Hepatic stellate cell (primary cell): ENCODE data around the gene ATP2A2.
A peak's percentile ranks its signal among the peaks of the same experiment; 100 is the strongest.
"Not testable (repeated sequence)": the region's sequence is repeated elsewhere in the genome, so short reads cannot be mapped to it uniquely, and the experiment has no call there.

Source experiments
- DNase-seq: peaks from one replicate; pipeline ENCODE4 v3.0.0; 2011; ENCODE audit warnings: low spot score

ATP2A2 gene

GRCh38 chr12:110369992-110370391 is 88.9 kb downstream of the ATP2A2 start:
- no peak for DNase-seq

- no peak for DNase-seq
Observed at GRCh38 chr12:110370732-110371231, 89.7 kb downstream of the ATP2A2 start.

GRCh38 chr12:110371408-110372055 is 90.5 kb downstream of the ATP2A2 start:
- DNase-seq: no peak

- no peak for DNase-seq
Observed at GRCh38 chr12:110372056-110372425, 91.0 kb downstream of the ATP2A2 start.

GRCh38 chr12:110373025-110373424 is 92.0 kb downstream of the ATP2A2 start:
- DNase-seq: no peak

GRCh38 chr12:110373425-110373824 is 92.4 kb downstream of the ATP2A2 start:
- DNase-seq: no peak

- DNase-seq: no peak
Observed at GRCh38 chr12:110373962-110374611, 93.0 kb downstream of the ATP2A2 start.

- not testable (repeated sequence) for DNase-seq
Observed at GRCh38 chr12:110378131-110378790, 97.2 kb downstream of the ATP2A2 start.

- DNase-seq: peak; percentile 51
Observed at GRCh38 chr12:110379197-110379596, 98.2 kb downstream of the ATP2A2 start.

- DNase-seq: peak; percentile 59
Observed at GRCh38 chr12:110379631-110380030, 98.6 kb downstream of the ATP2A2 start.

- DNase-seq: no peak
Observed at GRCh38 chr12:110382683-110383082, 101.6 kb downstream of the ATP2A2 start.
